Measurements from ENCODE around the gene WFS1. TPM values are rescaled to one million over a fixed set of nuclear protein-coding genes. Genes with fewer than 3 reads are reported as not detected.

Gene WFS1
- total RNA-seq, 1 experiment from 2014 or later: 57.1 TPM

DNA sequence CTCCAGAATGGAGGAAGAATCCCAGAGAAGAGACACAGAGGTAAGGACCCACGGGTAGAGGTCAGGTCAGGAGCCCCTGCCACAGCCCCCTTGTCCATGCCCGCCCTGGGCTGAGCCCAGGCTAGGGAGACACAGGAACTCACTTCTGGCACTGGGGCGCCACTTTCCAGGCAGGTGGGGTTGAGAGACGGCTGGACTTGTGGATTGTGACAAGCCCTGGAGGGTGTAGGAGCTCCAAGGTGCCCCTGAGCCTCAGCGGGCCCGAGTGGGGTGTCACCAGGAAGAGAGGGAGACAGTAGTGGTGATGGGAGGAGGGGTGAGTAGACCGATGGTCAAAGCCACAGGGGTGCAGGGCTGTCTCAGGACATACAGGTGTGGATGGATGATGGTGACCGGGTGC lies 58.9 kb downstream of the WFS1 start:
- Histone ChIP-seq H3K36me3 (ENCODE audit: low read depth) (no peaks in the 10 kb centered on the region), H3K4me2 (no peak overlapping the region)

DNA sequence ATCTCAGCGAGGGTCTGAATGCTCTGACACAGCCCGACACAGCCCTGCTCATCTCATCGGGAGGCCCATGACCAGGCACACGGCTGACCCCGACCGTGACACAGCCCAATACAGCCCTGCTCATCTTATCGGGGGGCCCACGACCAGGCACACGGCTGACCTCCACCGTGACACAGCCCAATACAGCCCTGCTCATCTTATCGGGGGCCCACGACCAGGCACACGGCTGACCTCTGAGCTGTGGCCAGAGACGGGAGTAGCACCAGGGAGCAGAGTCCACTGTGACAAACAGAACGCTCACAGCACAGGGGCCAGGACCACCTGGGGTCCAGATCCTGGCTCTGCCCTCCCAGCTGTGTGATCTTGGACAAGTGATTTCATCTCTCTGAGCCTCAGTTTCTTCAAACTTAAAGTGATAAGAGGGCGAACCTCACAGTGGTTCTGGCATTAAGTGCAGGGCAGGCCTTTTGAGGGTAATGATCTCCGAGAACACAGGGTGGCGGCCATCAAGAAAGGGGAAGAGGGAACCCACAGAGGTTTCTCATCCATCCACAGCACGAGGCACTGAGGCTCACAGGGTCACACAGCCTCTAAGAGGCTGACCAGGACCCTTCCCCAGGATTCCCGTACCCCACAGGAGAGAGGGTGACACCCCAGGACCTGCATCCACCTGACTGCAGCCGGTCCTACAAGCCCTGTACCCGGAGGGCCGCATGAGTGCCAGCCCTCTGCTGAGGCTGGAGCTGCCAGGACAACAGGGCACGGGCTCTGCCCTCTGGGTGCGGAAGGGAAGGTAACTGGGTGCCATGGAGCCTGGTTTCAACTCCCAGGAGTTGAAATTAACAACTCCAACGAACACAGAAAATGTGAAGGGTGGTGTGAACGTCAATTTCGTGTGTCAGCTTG lies 60.1 kb downstream of the WFS1 start:
- intact Hi-C loops (cut with micrococcal nuclease; ENCODE audit: unreplicated experiment): no loop called here
- H3F3A ChIP-seq (ENCODE audit: insufficient read depth, low read depth): no peaks in the 10 kb centered on the region

More for the DNA sequence above, 58.9 kb downstream of the WFS1 start:
- ChIA-PET POLR2A (ENCODE audit: unreplicated experiment) (no interaction called here), CTCF (interaction anchor here (1.0 to 1.6 kb wide), 2 partner anchors 65 to 78 kb away, joined by 3 to 18 read pairs; no protein-coding TSS in a partner anchor)
- intact Hi-C loops (cut with micrococcal nuclease; ENCODE audit: unreplicated experiment): no loop called here
- Histone ChIP-seq H3K4me3 (no peak overlapping the region), H3K79me2 (ENCODE audit: low read depth) (no peaks in the 10 kb centered on the region), H3K9me3 (ENCODE audit: insufficient read depth, low read depth) (no peaks in the 10 kb centered on the region), H3K27ac (no peak overlapping the region), H3K27me3 (ENCODE audit: insufficient read depth, low read depth) (no peaks in the 10 kb centered on the region), H3K9me2 (ENCODE audit: insufficient read depth) (no peaks in the 10 kb centered on the region), H3K4me1 (replicated peaks; ENCODE audit: insufficient read depth) (0 out of 2 replicates have a peak, but pooled peaks cover 3% of the 10 kb centered on the region), H3F3A (ENCODE audit: insufficient read depth, low read depth) (no peaks in the 10 kb centered on the region), H4K20me1 (ENCODE audit: insufficient read depth) (0 out of 2 replicates have a peak, but pooled peaks cover 3% of the 10 kb centered on the region), H2AFZ (no peak overlapping the region)
- no peak for DNase-seq
- no TSS peak for BruUV-seq (replicated peaks)
- no peak for TF ChIP-seq EZH2 (IDR thresholded peaks at IDR 0.05; ENCODE audit: low read depth)
- TF ChIP-seq CTCF (conservative IDR thresholded peaks at IDR 0.05): no peak

DNA sequence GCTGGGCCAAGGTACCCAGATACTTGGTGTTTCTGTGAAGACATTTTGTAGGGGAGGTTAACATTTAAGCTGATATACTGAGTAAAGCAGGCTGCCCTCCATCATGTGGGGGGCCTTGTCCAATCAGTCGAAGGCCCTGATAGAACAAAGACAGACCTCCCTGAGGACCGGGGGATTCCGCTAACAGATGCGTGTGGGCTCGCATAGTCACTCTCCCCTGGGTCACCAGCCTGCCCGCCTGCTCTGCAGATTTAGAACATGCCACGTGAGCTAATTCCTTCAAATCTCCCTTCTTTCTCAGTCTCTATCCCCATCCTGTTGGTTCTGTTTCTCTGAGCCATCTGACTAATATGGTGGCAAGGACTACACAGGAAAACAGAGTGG lies 60.7 kb downstream of the WFS1 start:
- no peaks in the 10 kb centered on the region for H3K9me3 ChIP-seq (ENCODE audit: insufficient read depth, low read depth)
- intact Hi-C loops (cut with micrococcal nuclease; ENCODE audit: unreplicated experiment): no loop called here
- TF ChIP-seq EZH2 (IDR thresholded peaks at IDR 0.05; ENCODE audit: low read depth) (no peak), CTCF (conservative IDR thresholded peaks at IDR 0.05) (no peak)
- no peaks in the 10 kb centered on the region for H3K79me2 ChIP-seq (ENCODE audit: low read depth)
- POLR2A ChIA-PET (ENCODE audit: unreplicated experiment): no interaction called here
- DNase-seq: no peak
- 0 out of 2 replicates have a peak, but pooled peaks cover 3% of the 10 kb centered on the region for H3K4me1 ChIP-seq (replicated peaks; ENCODE audit: insufficient read depth)
- H3F3A ChIP-seq (ENCODE audit: insufficient read depth, low read depth): no peaks in the 10 kb centered on the region
- H3K4me3 ChIP-seq: no peak overlapping the region
- no peak overlapping the region for H3K4me2 ChIP-seq
- no peaks in the 10 kb centered on the region for H3K27me3 ChIP-seq (ENCODE audit: insufficient read depth, low read depth)
- H3K27ac ChIP-seq: no peak overlapping the region
- CTCF ChIA-PET: interaction anchor here (1.0 to 3.4 kb wide), 2 partner anchors 66 to 80 kb away, joined by 3 to 24 read pairs; no protein-coding TSS in a partner anchor
- 0 out of 2 replicates have a peak, but pooled peaks cover 3% of the 10 kb centered on the region for H4K20me1 ChIP-seq (ENCODE audit: insufficient read depth)
- H2AFZ ChIP-seq: no peak overlapping the region
- no peaks in the 10 kb centered on the region for H3K9me2 ChIP-seq (ENCODE audit: insufficient read depth)
- no TSS peak for BruUV-seq (replicated peaks)
- no peaks in the 10 kb centered on the region for H3K36me3 ChIP-seq (ENCODE audit: low read depth)

More for the DNA sequence above, 60.1 kb downstream of the WFS1 start:
- H3K4me1 ChIP-seq (replicated peaks; ENCODE audit: insufficient read depth): 0 out of 2 replicates have a peak, but pooled peaks cover 3% of the 10 kb centered on the region
- ChIA-PET CTCF (interaction anchor here (0.6 to 3.4 kb wide), 3 partner anchors 23 to 80 kb away, joined by 3 to 24 read pairs (median 3); no protein-coding TSS in a partner anchor), POLR2A (ENCODE audit: unreplicated experiment) (no interaction called here)
- TF ChIP-seq CTCF (conservative IDR thresholded peaks at IDR 0.05) (no peak), EZH2 (IDR thresholded peaks at IDR 0.05; ENCODE audit: low read depth) (no peak)
- no peaks in the 10 kb centered on the region for H3K79me2 ChIP-seq (ENCODE audit: low read depth)
- H3K4me2 ChIP-seq: no peak overlapping the region
- DNase-seq: no peak
- no peaks in the 10 kb centered on the region for H3K27me3 ChIP-seq (ENCODE audit: insufficient read depth, low read depth)
- H4K20me1 ChIP-seq (ENCODE audit: insufficient read depth): 0 out of 2 replicates have a peak, but pooled peaks cover 3% of the 10 kb centered on the region
- no peaks in the 10 kb centered on the region for H3K9me2 ChIP-seq (ENCODE audit: insufficient read depth)
- H3K4me3 ChIP-seq: no peak overlapping the region
- H3K27ac ChIP-seq: no peak overlapping the region
- H3K9me3 ChIP-seq (ENCODE audit: insufficient read depth, low read depth): no peaks in the 10 kb centered on the region
- no peaks in the 10 kb centered on the region for H3K36me3 ChIP-seq (ENCODE audit: low read depth)
- BruUV-seq (replicated peaks): no TSS peak
- no peak overlapping the region for H2AFZ ChIP-seq
